ENCODE measurements around the gene TRIML1. TPM values are rescaled to one million over a fixed set of nuclear protein-coding genes. Genes with fewer than 3 reads are reported as not detected.

The TRIML1 gene
- total RNA-seq, 4 donors from 2014 or later, result not detected

DNA sequence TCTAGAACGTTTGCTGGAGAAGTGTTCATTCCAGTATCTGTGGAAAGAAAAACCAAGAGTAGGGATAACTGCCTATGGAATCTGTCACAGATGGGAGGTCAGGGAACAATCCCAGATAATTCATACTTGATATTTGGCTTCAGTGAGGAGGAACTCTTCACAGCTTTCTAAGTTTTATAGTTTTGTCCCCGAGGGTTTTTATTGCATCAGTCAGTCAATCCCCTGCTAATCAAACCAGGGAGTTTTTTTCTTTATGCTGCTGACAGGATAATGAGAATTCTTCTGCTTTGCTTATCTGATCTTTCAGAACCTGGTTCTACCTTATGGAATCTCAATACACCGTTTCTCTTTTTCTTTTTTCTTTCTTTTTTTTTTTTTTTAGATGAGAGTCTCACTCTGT, 29.2 kb upstream of the TRIML1 start:
- no peaks in the 10 kb centered on the region for H3K4me1 ChIP-seq
- no peak overlapping the region for H3K4me3 ChIP-seq
- no peak for DNase-seq (ENCODE audit: low spot score in 2 of 2)
- no peaks in the 10 kb centered on the region for H3K27me3 ChIP-seq
- H3K27ac ChIP-seq, result no peak overlapping the region
- no peaks in the 10 kb centered on the region for H3K36me3 ChIP-seq
- TF ChIP-seq POLR2A (IDR thresholded peaks at IDR 0.05) (no peak), EP300 (IDR thresholded peaks at IDR 0.05) (no peak)
- TF ChIP-seq, protein P1, sequence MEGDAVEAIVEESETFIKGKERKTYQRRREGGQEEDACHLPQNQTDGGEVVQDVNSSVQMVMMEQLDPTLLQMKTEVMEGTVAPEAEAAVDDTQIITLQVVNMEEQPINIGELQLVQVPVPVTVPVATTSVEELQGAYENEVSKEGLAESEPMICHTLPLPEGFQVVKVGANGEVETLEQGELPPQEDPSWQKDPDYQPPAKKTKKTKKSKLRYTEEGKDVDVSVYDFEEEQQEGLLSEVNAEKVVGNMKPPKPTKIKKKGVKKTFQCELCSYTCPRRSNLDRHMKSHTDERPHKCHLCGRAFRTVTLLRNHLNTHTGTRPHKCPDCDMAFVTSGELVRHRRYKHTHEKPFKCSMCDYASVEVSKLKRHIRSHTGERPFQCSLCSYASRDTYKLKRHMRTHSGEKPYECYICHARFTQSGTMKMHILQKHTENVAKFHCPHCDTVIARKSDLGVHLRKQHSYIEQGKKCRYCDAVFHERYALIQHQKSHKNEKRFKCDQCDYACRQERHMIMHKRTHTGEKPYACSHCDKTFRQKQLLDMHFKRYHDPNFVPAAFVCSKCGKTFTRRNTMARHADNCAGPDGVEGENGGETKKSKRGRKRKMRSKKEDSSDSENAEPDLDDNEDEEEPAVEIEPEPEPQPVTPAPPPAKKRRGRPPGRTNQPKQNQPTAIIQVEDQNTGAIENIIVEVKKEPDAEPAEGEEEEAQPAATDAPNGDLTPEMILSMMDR (IDR thresholded peaks at IDR 0.05), result no peak
- 31 to 34% methylated on average over 3 of the region's 3 CpGs for WGBS, 2 donors
- H3K9me3 ChIP-seq, result peaks cover 0 to 13% (median 0%) of the 10 kb centered on the region in 4 donors

- WGBS, 2 donors, result 65 to 75% methylated on average over 7 of the region's 7 CpGs
- Histone ChIP-seq H3K36me3 (no peaks in the 10 kb centered on the region), H3K4me1 (no peaks in the 10 kb centered on the region), H3K27me3 (no peaks in the 10 kb centered on the region), H3K27ac (no peak overlapping the region), H3K9me3 (peaks cover 0 to 13% (median 0%) of the 10 kb centered on the region in 4 donors), H3K4me3 (no peak overlapping the region)
- no peak for DNase-seq (ENCODE audit: low spot score in 2 of 2)
- TF ChIP-seq, protein P1 (IDR thresholded peaks at IDR 0.05), result no peak
Observed at GRCh38 chr4:188110741-188111471, 28.3 kb upstream of the TRIML1 start.

GRCh38 chr4:188111955-188112354, 27.3 kb upstream of the TRIML1 start:
- TF ChIP-seq, protein P1 (IDR thresholded peaks at IDR 0.05), result no peak
- TF ChIP-seq POLR2A (IDR thresholded peaks at IDR 0.05), result no peak
- no peak for TF ChIP-seq EP300 (IDR thresholded peaks at IDR 0.05)
- Histone ChIP-seq H3K9me3 (peaks cover 0 to 2% (median 0%) of the 10 kb centered on the region in 4 donors), H3K27me3 (no peaks in the 10 kb centered on the region), H3K36me3 (no peaks in the 10 kb centered on the region), H3K27ac (no peak overlapping the region), H3K4me1 (no peaks in the 10 kb centered on the region), H3K4me3 (no peak overlapping the region)
- WGBS, 2 donors, result 57 to 76% methylated on average over 6 of the region's 6 CpGs
- DNase-seq (ENCODE audit: low spot score in 2 of 2), result no peak

DNA sequence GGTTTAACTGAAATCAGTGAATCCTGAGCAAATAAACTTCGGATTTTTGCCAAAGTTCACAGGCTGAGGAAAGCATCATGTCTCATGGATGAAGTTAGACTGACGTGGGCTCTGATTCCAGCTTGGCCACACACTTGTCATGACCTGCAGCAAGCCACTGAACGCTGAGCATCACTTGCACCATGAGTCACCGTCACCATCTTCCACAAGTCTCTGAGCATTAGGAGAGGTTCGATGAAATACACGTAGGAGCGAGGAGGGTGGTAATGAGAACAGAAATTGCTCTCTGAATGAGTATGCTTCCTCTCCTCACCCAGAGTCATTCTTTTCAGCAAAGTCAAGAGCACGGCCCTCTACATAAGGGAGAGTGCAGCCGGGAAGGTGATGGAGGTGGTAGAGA, 26.1 kb upstream of the TRIML1 start:
- no peak overlapping the region for H3K27ac ChIP-seq
- no peak for DNase-seq (ENCODE audit: low spot score in 2 of 2)
- no peaks in the 10 kb centered on the region for H3K27me3 ChIP-seq
- H3K4me1 ChIP-seq, result no peaks in the 10 kb centered on the region
- WGBS, 2 donors, result 87 to 92% methylated on average over 9 of the region's 9 CpGs
- H3K4me3 ChIP-seq, result no peak overlapping the region
- no peak for TF ChIP-seq POLR2A (IDR thresholded peaks at IDR 0.05)
- TF ChIP-seq EP300 (IDR thresholded peaks at IDR 0.05), result no peak
- no peaks in the 10 kb centered on the region for H3K36me3 ChIP-seq
- H3K9me3 ChIP-seq, result no peaks in the 10 kb centered on the region

GRCh38 chr4:188117631-188118324, 21.5 kb upstream of the TRIML1 start:
- Histone ChIP-seq H3K4me1 (no peaks in the 10 kb centered on the region), H3K27ac (no peak overlapping the region), H3K27me3 (no peaks in the 10 kb centered on the region), H3K9me3 (no peaks in the 10 kb centered on the region), H3K4me3 (no peak overlapping the region), H3K36me3 (no peaks in the 10 kb centered on the region)
- TF ChIP-seq EP300 (IDR thresholded peaks at IDR 0.05) (no peak), POLR2A (IDR thresholded peaks at IDR 0.05) (no peak)
- TF ChIP-seq, protein P1 (IDR thresholded peaks at IDR 0.05), result no peak
- 76 to 82% methylated on average over 16 of the region's 16 CpGs for WGBS, 2 donors
- no peak for DNase-seq (ENCODE audit: low spot score in 2 of 2)
